Fibroblast of skin of back (primary cell): ENCODE measurements around the gene SEC11A.
"Not testable (repeated sequence)": the region's sequence is repeated elsewhere in the genome, so short reads cannot be mapped to it uniquely, and the experiment has no call there.

Experiments
- DNase-seq: peaks from one replicate; pipeline ENCODE4 v3.0.0-alpha.2; 2013

The SEC11A gene

GRCh38 chr15:84737005-84737404 lies 21.1 kb upstream of the SEC11A start:
- DNase-seq = no peak

DNA sequence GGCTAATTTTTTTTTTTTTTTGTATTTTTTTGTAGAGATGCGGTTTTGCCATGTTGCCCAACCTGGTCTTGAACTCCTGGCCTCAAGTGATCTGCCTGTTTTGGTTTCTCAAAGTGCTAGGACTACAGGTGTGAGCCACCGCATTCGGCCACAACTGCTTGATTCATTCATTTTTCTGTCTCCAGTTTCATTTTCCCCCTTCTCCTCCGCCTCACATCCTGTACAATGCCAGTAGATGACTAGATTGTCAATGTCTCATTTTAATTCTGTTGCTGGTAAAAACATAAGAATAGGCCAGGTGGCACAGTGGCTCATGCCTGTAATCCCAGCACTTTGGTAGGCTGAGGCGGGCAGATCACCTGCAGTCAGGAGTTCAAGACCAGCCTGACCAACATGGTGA lies 20.4 kb upstream of the SEC11A start:
- no peak for DNase-seq

- DNase-seq = peak; percentile 43
Observed at GRCh38 chr15:84735480-84736061, 19.6 kb upstream of the SEC11A start.

DNA sequence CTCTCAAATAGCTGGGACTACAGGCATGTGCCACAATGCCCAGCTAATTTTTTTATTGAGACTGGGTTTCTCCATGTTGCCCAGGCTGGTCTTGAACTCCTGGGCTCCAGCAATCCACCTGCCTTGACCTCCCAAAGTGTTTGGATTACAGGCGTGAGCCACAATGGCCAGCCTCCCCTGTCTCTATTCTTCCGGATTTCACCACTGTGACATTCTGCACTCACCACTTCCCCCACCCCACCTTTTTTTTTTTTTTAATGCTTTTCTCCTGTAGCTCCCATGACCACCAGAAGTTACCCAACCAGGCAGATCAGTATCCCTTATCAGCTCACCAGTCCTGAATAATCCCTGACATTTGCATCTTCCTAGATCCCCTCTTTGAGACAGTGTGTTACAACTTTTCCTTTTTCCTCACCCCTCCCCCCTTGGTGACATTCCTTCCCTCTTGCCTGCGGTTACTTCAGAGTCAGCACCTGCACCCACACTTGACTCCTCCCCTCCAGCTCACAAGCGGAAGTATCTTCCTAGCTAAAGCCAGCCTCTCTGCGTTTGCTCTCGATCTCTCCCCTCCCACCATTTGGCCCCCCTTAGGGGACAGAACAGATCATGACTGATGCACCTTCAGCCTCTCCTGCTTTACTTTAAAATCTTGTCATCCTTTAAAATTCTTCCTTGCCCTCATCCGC lies 19.0 kb upstream of the SEC11A start:
- DNase-seq = peak; percentile 30

DNA sequence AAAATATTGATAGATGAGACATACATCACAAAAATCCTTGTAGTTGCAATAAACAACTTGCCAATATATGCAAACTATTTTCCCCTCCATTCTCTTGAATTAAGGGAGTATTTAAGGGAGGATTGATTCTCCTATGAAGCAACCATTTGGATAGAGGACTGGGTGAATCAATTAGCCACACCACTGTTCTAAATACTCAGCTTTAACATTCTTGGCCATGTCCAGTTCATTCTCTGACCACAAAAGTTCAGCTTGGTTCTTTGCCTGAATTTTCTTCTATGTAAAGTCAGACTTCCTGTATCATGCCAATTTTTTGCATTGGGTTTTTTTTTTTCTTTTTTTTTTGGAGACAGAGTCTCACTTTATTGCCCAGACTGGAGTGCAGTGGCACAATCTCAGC lies 15.8 kb upstream of the SEC11A start:
- DNase-seq = no peak

DNA sequence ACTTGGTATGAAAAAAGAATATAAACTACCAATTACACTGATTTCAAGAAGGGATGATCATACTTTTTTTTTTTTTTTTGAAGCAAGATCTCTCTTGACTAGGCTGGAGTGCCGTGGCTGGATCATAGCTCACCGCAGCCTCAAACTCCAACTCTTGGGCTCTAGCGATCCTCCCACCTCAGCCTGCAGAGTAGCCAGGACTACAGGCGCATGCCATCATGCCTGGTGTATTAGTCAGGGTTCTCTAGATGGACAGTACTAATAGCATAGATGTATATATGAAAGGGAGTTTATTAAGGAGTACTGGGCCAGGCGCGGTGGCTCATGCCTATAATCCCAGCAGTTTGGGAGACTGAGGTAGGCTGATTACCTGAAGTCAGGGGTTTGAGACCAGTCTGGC lies 11.5 kb upstream of the SEC11A start:
- DNase-seq = peak; percentile 23

GRCh38 chr15:84725001-84725491 lies 9.1 kb upstream of the SEC11A start:
- DNase-seq = peak; percentile 52

- no peak for DNase-seq
Observed at GRCh38 chr15:84722628-84723027, 6.7 kb upstream of the SEC11A start.

DNA sequence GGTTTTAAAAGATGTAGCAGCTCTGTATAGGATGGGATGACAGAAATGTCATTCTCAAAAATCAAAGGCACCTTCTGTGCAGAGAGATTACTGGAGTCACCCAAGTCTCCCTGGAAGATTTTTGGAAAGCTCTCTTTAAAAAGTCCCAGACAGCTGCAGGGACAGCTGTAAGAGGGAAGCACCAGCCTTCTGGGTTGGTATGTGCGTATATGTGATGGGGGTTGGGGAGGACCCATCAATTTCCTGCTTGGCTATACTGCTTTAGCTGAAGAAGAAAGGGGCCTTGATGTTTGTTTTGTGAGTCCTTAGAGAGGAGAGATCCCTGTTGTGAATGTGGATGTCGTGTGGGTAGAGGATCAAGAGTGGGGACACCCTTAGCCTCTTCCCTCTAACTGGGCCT lies 5.4 kb upstream of the SEC11A start:
- no peak for DNase-seq

DNA sequence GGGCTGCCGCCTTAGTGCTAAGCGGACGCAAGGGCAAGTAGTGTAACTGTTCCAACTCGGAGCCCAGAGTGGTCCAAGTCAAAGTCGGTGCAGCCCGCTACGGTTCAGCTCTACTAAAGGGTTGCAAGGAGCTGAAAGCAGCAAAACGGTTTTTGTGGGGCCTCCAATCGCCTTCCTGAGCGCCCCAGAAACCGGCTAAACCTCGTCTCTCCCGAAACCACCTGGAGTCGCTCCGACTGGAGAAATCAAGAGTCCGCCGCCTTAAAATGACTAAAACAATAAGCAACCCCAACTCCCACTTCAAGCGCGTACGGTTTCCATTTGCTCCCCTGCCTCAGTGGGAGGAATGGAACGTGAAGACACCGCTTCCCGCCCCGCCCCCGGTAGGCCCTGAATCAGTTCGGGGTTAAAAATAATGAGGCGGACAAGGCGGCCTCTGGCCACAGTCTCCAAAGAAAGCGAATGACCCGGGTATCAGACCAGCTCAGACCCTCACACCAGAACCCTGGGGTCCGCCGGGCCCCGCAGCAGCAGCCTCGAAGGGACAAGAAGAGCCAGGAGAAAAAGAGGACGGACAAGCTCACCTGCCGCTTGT lies 401 bp downstream of the SEC11A start:
- peak; percentile 25 for DNase-seq

DNA sequence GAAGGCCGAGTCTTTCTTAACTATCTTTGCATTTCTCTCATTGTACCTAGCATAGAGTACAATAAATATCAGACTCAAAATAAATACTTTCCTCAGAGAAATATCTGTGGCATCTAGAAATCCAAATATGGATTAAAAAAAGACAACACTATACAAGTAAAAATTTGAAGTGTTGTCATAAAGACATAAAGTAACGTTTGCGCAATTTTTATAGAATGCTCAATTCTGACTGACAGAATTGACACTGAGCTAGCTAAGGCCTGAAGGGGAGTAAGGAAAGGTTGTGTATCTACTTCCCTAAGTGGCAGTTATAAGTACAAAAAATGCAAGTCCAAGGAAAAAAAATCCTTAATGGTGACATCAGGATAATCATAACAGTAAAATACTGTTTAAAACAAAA lies 1.1 kb downstream of the SEC11A start:
- no peak for DNase-seq

DNA sequence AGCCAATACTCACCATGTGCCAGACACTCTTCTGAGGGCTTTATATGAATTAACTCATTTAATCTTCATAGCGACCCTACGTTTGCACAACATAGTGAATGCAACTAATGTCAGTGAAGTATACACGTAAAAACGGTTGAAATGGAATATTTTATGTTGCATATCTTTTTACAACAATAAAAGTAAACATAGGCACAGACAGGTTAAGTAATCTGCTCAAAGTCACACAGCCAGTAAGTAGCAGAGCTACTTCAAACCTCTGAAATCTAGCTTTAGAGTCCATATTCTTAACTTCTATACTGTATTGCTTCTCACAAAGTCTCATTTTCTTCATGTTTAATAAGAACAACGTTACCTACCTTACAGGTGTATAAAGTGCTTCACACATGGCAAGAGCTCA lies 1.6 kb downstream of the SEC11A start:
- no peak for DNase-seq

GRCh38 chr15:84703808-84704207 lies 12.1 kb downstream of the SEC11A start:
- no peak for DNase-seq

DNA sequence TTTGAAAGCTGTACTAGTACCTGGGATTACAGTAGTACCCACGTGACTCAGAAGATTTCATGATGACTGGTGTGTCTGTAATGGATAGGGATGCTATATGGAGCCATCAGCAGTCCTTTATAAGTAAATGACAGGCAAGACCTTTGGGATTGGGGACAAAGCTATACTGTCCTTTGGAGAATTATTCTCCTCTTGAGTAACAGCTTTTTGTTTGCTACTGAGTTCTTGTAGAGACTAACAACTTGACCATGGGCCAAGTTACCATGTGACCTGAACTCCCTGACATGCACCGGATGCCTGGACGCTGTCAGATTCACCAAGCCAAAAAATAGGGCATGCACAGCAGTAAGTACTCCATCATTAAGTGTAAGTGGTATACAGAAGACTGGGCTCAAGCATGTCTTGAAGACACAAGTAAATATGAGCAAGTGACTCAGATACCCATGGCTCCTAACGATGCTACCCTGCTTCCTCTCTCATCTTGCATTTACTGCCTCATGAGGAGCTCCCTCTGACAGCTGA lies 12.9 kb downstream of the SEC11A start:
- DNase-seq = no peak

DNA sequence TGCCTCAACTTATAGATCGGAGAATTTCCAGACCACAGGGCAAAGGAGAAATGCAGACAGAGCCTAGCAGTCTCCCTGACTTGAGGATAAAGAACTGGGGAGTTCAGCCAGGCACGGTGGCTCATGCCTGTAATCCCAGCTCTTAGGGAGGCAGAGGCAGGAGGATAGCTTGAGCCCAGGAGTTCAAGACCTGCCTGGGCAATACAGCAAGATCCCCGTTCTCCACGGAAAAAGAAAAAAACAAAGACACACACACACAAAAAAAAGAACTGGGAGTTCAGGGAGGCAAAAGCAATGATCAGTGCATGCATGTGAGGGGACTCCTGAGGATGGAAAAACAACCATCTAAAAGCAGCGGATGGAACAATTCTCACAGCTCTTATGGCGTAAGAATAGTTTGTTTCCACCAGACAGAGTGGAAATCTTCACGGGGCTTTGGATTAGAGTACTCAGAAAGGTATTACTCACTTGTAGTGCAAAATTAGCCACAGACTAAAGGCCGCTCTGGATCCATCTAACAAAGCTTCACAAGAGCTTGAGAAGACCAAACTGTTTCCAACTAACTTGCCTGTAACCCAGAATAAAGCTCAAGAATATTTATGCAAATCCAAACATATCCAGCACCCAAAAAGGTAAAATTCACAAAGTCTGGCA lies 16.3 kb downstream of the SEC11A start:
- no peak for DNase-seq

- DNase-seq = no peak
Observed at GRCh38 chr15:84697236-84697990, 18.5 kb downstream of the SEC11A start.

DNA sequence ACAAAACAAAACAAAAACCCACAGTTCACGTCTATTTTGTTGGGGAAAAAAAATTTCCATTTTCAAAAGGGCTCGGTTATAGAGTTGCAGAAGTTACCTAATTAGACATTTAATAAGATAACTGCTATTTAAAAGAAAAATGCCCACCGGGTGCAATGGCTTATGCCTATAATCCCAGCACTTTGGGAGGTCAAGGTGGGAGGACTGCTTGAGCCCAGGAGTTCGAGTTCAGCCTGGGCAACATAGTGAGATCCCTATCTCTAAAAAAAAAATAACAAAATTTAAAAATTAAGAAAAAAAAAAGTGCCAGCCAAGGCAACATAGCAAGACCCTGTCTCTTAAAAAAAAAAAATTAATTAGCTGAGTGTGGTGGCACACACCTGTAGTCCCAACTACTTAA lies 19.2 kb downstream of the SEC11A start:
- no peak for DNase-seq

DNA sequence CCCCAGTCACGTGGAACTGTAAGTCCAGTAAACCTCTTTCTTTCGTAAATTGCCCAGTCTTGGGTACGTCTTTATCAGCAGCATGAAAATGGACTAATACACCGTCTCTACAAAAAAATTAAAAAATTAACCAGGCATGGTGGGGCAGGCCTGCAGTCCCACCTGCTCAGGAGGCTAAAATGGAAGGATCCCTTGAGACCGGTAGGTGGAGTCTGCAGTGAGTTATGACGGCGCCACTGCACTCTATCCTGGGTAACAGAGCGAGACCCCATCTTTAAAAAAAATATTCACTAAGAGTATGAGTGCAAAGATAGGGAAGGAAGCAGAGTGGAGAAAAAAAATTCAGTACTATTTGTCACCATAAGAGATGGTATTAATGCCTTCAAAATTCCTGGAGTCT lies 25.6 kb downstream of the SEC11A start:
- no peak for DNase-seq

GRCh38 chr15:84689858-84690257 lies 26.1 kb downstream of the SEC11A start:
- DNase-seq = no peak

- DNase-seq = not testable (repeated sequence)
Observed at GRCh38 chr15:84686446-84686845, 29.5 kb downstream of the SEC11A start.

- peak; percentile 86 for DNase-seq
Observed at GRCh38 chr15:84685304-84685703, 30.6 kb downstream of the SEC11A start.

GRCh38 chr15:84684092-84684491 lies 31.8 kb downstream of the SEC11A start:
- peak; percentile 46 for DNase-seq

GRCh38 chr15:84681831-84682230 lies 34.1 kb downstream of the SEC11A start:
- DNase-seq = no peak
